Measurements from ENCODE around the gene NEAT1. TPM values are rescaled to one million over a fixed set of nuclear protein-coding genes. Genes with fewer than 3 reads are reported as not detected.
A peak's percentile ranks its signal among the peaks of the same experiment; 100 is the strongest.

Gene NEAT1
- total and polyA plus RNA-seq, 9 of the 15 experiments (the other 6 are each of a cell fraction or from before 2014, with no cell fraction given): 20.1 to 389 (median 62.8) TPM

- TF ChIP-seq RUNX1 (IDR thresholded peaks at IDR 0.05; ENCODE audit: low read depth) (no peak), POLR2A (conservative IDR thresholded peaks at IDR 0.05) (peak; percentile 61), NONO (IDR thresholded peaks at IDR 0.05; ENCODE audit: low read depth in 2 of 2, low read length in 1 of 2) (0 out of 4 replicates have a peak, but pooled peaks of 1 of the 2 experiments have one; percentile 30), POLR2AphosphoS5 (IDR thresholded peaks at IDR 0.05; ENCODE audit: control insufficient read depth, insufficient read depth, low read depth, low read length) (peak; percentile 65; the same call in 1 of the 2 replicates), PRDM10 (IDR thresholded peaks at IDR 0.05; ENCODE audit: partially characterized antibody) (peak; percentile 30), PHTF2 (CRISPR knock-in tag; IDR thresholded peaks at IDR 0.05) (no peak), POLR2B (IDR thresholded peaks at IDR 0.05; ENCODE audit: low read depth, partially characterized antibody) (peak; percentile 55), SUPT5H (IDR thresholded peaks at IDR 0.05) (peak; percentile 65; the same call in 1 of the 2 replicates)
- Histone ChIP-seq H3K9me1 (ENCODE audit: control insufficient read depth, insufficient read depth, low read length) (peaks cover 6% of the 10 kb centered on the region), H3K4me3 (no peak overlapping the region), H3K4me1 (replicated peaks in 1 of 2; ENCODE audit: control insufficient read depth in 2 of 2, insufficient read depth in 2 of 2, low read length in 2 of 2) (peaks cover 12 to 45% of the 10 kb centered on the region in 2 experiments; a peak in 4 of 5 replicates), H3K4me2 (ENCODE audit: insufficient read depth, low read length) (no peak overlapping the region), H4K20me1 (replicated peaks; ENCODE audit: control insufficient read depth, insufficient read depth, low read length) (peaks cover 17% of the 10 kb centered on the region; the same call in 1 of the 2 replicates), H3K79me2 (ENCODE audit: control insufficient read depth, insufficient read depth, low read length) (peaks cover 72% of the 10 kb centered on the region), H3K27me3 (ENCODE audit: control insufficient read depth in 2 of 2, insufficient read depth in 2 of 2, low read length in 2 of 2) (no peaks in the 10 kb centered on the region), H3K27ac (ENCODE audit: extremely low read depth, low read depth, low read length) (no peak overlapping the region), H2AFZ (ENCODE audit: low read depth, low read length) (no peak overlapping the region), H3K9ac (ENCODE audit: insufficient read depth in 1 of 2, low read depth in 2 of 2, low read length in 2 of 2) (no peak overlapping the region), H3K36me3 (ENCODE audit: control insufficient read depth, insufficient read depth, low read length) (peaks cover 85% of the 10 kb centered on the region), H3K9me3 (replicated peaks; ENCODE audit: control insufficient read depth, insufficient read depth, low read depth, low read length) (no peaks in the 10 kb centered on the region)
- no TSS peak for BruUV-seq (replicated peaks)
- in situ Hi-C loops (cut with MboI): no loop called here
- peak in 1 of 4 experiments; percentile 20 for DNase-seq (ENCODE audit: extremely low read depth in 1 of 4, low spot score in 3 of 4)
- ChIA-PET POLR2A (interaction anchor here (0.8 to 12.0 kb wide), 8 partner anchors 8 to 63 kb away, joined by 3 to 309 read pairs (median 8); partner anchors contain the start of genes MALAT1 and NEAT1), CTCF (ENCODE audit: low intra/inter-chr PET ratio) (no interaction called here)
- WGBS (ENCODE audit: insufficient coverage, low coverage, missing lambda C conversion rate): 66% methylated on average over 7 of the region's 8 CpGs
- intact Hi-C loops (cut with micrococcal nuclease): no loop called here
- no peak for ATAC-seq
- no peak for FAIRE-seq
Measured at GRCh38 chr11:65440831-65441499, 18.4 kb downstream of the NEAT1 start.

Measured in K562 (cell line).